MCF 10A (cell line): Measurements from ENCODE around the gene ZNF469. TPM values are rescaled to one million over a fixed set of nuclear protein-coding genes. Genes with fewer than 3 reads are reported as not detected.

Experiments
- BruUV-seq: library from RNA; stranded (reverse); fragments of 400-500 nt; replicated peaks from 2 replicates; lab custom pipeline; 2021; lab: Mats Ljungman, UMichigan
- CTCF ChIA-PET: fragments of 300-600 bp; sonication (Branson Sonifier 250); formaldehyde crosslinking; extraction: SDS; loops from one replicate; lab custom pipeline; 2021; ENCODE audit warnings: antibody characterized with exemption, inconsistent platforms; lab: Yijun Ruan, JAX
- POLR2A ChIA-PET: fragments of 300-600, 350-650 bp; sonication (Branson Sonifier 250); formaldehyde crosslinking; extraction: SDS; loops from one replicate; lab custom pipeline; 2020; ENCODE audit warnings: antibody characterized with exemption, inconsistent platforms; lab: Yijun Ruan, JAX
- DNase-seq: peaks from one replicate; pipeline ENCODE4 v3.0.0-alpha.2; 2018; ENCODE audit not compliant: unreplicated experiment
- H3K27ac Mint-ChIP-seq: one replicate; pipeline ENCODE4 v1.8.0; 2022; ENCODE audit warnings: mild to moderate bottlenecking, low read depth, mixed read lengths; ENCODE audit not compliant: unreplicated experiment
- H3K27me3 Mint-ChIP-seq: one replicate; pipeline ENCODE4 v1.8.0; 2022; ENCODE audit warnings: mixed read lengths; ENCODE audit not compliant: insufficient read depth, unreplicated experiment
- H3K36me3 Mint-ChIP-seq: one replicate; pipeline ENCODE4 v1.8.0; 2022; ENCODE audit warnings: mild to moderate bottlenecking, moderate library complexity, mixed read lengths; ENCODE audit not compliant: insufficient read depth, unreplicated experiment
- H3K4me1 Mint-ChIP-seq: one replicate; pipeline ENCODE4 v1.8.0; 2022; ENCODE audit warnings: mixed read lengths; ENCODE audit not compliant: insufficient read depth, unreplicated experiment
- H3K4me3 Mint-ChIP-seq: one replicate; pipeline ENCODE4 v1.8.0; 2022; ENCODE audit warnings: mild to moderate bottlenecking, moderate library complexity, mixed read lengths; ENCODE audit not compliant: unreplicated experiment
- H3K9me3 Mint-ChIP-seq: one replicate; pipeline ENCODE4 v1.8.0; 2022; ENCODE audit warnings: mixed read lengths; ENCODE audit not compliant: unreplicated experiment
- intact Hi-C: fragments of 100-400 bp; cut with micrococcal nuclease; formaldehyde crosslinking; loops from 2 replicates; pipeline ENCODE4 v1.14.1; 2022
- total RNA-seq: library from RNA; stranded (reverse); gene quantifications from 2 replicates; pipeline ENCODE4 v1.2.3, GENCODE V29; 2022
- TF ChIP-seq, protein P1 (sequence below): fragments of 200-600 bp; IDR thresholded peaks from one replicate; pipeline ENCODE4 v1.8.0; 2022; ENCODE audit warnings: antibody characterized with exemption, mild to moderate bottlenecking; ENCODE audit not compliant: unreplicated experiment

Gene ZNF469
- total RNA-seq, 1 experiment from 2014 or later, result not detected

- DNase-seq, result no peak
- no peaks in the 10 kb centered on the region for H3K36me3 Mint-ChIP-seq
- H3K9me3 Mint-ChIP-seq, result no peaks in the 10 kb centered on the region
- TF ChIP-seq, protein P1, sequence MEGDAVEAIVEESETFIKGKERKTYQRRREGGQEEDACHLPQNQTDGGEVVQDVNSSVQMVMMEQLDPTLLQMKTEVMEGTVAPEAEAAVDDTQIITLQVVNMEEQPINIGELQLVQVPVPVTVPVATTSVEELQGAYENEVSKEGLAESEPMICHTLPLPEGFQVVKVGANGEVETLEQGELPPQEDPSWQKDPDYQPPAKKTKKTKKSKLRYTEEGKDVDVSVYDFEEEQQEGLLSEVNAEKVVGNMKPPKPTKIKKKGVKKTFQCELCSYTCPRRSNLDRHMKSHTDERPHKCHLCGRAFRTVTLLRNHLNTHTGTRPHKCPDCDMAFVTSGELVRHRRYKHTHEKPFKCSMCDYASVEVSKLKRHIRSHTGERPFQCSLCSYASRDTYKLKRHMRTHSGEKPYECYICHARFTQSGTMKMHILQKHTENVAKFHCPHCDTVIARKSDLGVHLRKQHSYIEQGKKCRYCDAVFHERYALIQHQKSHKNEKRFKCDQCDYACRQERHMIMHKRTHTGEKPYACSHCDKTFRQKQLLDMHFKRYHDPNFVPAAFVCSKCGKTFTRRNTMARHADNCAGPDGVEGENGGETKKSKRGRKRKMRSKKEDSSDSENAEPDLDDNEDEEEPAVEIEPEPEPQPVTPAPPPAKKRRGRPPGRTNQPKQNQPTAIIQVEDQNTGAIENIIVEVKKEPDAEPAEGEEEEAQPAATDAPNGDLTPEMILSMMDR, result no peak
- no peaks in the 10 kb centered on the region for H3K27me3 Mint-ChIP-seq
- H3K27ac Mint-ChIP-seq, result no peak overlapping the region
- intact Hi-C loops, result no loop called here
- CTCF ChIA-PET, result no interaction called here
- H3K4me1 Mint-ChIP-seq, result no peaks in the 10 kb centered on the region
- H3K4me3 Mint-ChIP-seq, result no peak overlapping the region
- POLR2A ChIA-PET, result no interaction called here
- no TSS peak for BruUV-seq
Observed at GRCh38 chr16:88411951-88412576, 29.3 kb downstream of the ZNF469 start.

DNA sequence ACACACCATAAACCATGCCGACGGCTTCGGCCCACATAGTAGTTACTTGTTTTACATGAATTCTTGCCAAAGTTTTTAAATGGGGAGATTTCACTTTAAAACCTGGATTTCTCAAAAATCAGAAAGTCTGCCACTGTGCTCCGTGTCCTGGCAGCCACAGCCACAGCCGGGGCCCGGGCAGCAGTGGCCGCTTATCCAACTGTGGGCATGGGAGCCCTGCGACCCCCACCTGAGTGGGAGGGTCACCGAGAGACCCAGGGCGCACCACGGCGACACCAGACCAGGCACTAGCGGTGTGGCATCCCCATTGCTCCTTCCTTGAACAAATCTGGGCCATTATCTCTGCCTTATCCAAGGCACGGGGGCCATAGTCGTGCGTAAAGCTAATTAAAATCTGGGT, 30.0 kb downstream of the ZNF469 start:
- DNase-seq, result no peak
- TF ChIP-seq, protein P1, result no peak
- BruUV-seq, result no TSS peak
- H3K36me3 Mint-ChIP-seq, result no peaks in the 10 kb centered on the region
- no peaks in the 10 kb centered on the region for H3K9me3 Mint-ChIP-seq
- no peak overlapping the region for H3K27ac Mint-ChIP-seq
- ChIA-PET CTCF (interaction anchor here (1.1 kb wide), 1 partner anchor 488 kb away, joined by 3 read pairs; no protein-coding TSS in a partner anchor), POLR2A (no interaction called here)
- H3K4me3 Mint-ChIP-seq, result no peak overlapping the region
- intact Hi-C loops, result no loop called here
- no peaks in the 10 kb centered on the region for H3K27me3 Mint-ChIP-seq
- H3K4me1 Mint-ChIP-seq, result no peaks in the 10 kb centered on the region

DNA sequence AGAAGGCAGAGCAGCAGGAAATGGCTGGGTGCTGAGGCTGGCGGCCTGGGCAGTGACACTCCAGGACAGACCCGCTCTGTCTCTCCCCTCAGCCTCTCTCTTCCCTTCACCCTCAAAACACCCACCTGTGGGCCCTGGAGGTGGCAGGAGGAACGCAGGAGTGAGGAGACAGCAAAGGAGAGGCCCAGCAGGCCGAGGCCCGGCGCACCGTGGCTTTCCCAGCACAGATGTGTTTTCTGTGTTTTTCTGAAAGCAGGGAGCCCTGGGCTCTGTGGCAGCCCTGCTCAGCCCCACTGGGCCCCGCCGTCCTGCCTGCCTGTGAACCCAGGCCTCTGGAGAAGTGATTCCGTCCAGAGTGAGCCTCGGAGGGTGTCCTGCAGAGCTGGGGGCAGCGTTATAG, 30.5 kb downstream of the ZNF469 start:
- no peak overlapping the region for H3K4me3 Mint-ChIP-seq

GRCh38 chr16:88413631-88414030, 30.9 kb downstream of the ZNF469 start:
- no peak overlapping the region for H3K27ac Mint-ChIP-seq
- CTCF ChIA-PET, result interaction anchor here (1.1 kb wide), 1 partner anchor 489 kb away, joined by 3 read pairs; no protein-coding TSS in a partner anchor
- no TSS peak for BruUV-seq
- H3K4me1 Mint-ChIP-seq, result no peaks in the 10 kb centered on the region
- H3K27me3 Mint-ChIP-seq, result no peaks in the 10 kb centered on the region
- H3K36me3 Mint-ChIP-seq, result no peaks in the 10 kb centered on the region
- TF ChIP-seq, protein P1, result no peak
- no peak for DNase-seq
- H3K9me3 Mint-ChIP-seq, result no peaks in the 10 kb centered on the region
- H3K4me3 Mint-ChIP-seq, result no peak overlapping the region
- POLR2A ChIA-PET, result no interaction called here
- intact Hi-C loops, result no loop called here

More for the DNA sequence above, 30.5 kb downstream of the ZNF469 start:
- DNase-seq, result no peak
- Mint-ChIP-seq H3K27me3 (no peaks in the 10 kb centered on the region), H3K27ac (no peak overlapping the region), H3K36me3 (no peaks in the 10 kb centered on the region), H3K4me1 (no peaks in the 10 kb centered on the region), H3K9me3 (no peaks in the 10 kb centered on the region)
- CTCF ChIA-PET, result interaction anchor here (1.1 kb wide), 1 partner anchor 488 kb away, joined by 3 read pairs; no protein-coding TSS in a partner anchor
- TF ChIP-seq, protein P1, result no peak
- POLR2A ChIA-PET, result no interaction called here
- no TSS peak for BruUV-seq
- intact Hi-C loops, result no loop called here
